WTC11 (cell line): ENCODE measurements around the gene TRIP13.

Experiments used
- CREB1 ChIP-seq: sonication (generic); formaldehyde crosslinking; IDR thresholded peaks from 2 replicates; pipeline ENCODE4 v1.8.0; 2023; ENCODE audit warnings: mild to moderate bottlenecking, missing genetic modification reagents
- CTCF ChIP-seq: fragments of 200-600 bp; IDR thresholded peaks from 2 replicates; pipeline ENCODE4 v1.8.0; 2022; ENCODE audit warnings: antibody characterized with exemption
- SOX15 ChIP-seq: fragments of 250-450 bp; sonication (Bioruptor Pico); IDR thresholded peaks from 2 replicates; pipeline ENCODE4 v1.9.0; 2021; ENCODE audit warnings: mild to moderate bottlenecking
- TP53 ChIP-seq: sonication (generic); formaldehyde crosslinking; IDR thresholded peaks from 2 replicates; pipeline ENCODE4 v1.8.1; 2023; ENCODE audit warnings: mild to moderate bottlenecking, missing genetic modification reagents
- ZNF121 ChIP-seq: sonication (generic); formaldehyde crosslinking; IDR thresholded peaks from 2 replicates; pipeline ENCODE4 v1.8.0; 2023; ENCODE audit warnings: missing genetic modification reagents
- ZNF232 ChIP-seq: sonication (generic); formaldehyde crosslinking; IDR thresholded peaks from 2 replicates; pipeline ENCODE4 v1.8.0; 2022; ENCODE audit warnings: mild to moderate bottlenecking, missing genetic modification reagents
- TF ChIP-seq, protein P1 (sequence below): sonication (generic); formaldehyde crosslinking; IDR thresholded peaks from 2 replicates; pipeline ENCODE4 v1.8.1; 2022; ENCODE audit warnings: low read depth, missing genetic modification reagents, borderline replicate concordance
- TF ChIP-seq, protein P2 (sequence below): sonication (generic); formaldehyde crosslinking; IDR thresholded peaks from 2 replicates; pipeline ENCODE4 v1.8.1; 2023; ENCODE audit warnings: mild to moderate bottlenecking, missing genetic modification reagents, moderate library complexity
- TF ChIP-seq, protein P3 (sequence below): sonication (generic); formaldehyde crosslinking; IDR thresholded peaks from 2 replicates; pipeline ENCODE4 v1.8.0; 2022; ENCODE audit warnings: mild to moderate bottlenecking, missing genetic modification reagents
- TF ChIP-seq, protein P4 (sequence below): sonication (generic); formaldehyde crosslinking; IDR thresholded peaks from 2 replicates; pipeline ENCODE4 v1.8.0; 2022; ENCODE audit warnings: mild to moderate bottlenecking, missing genetic modification reagents

DNA sequence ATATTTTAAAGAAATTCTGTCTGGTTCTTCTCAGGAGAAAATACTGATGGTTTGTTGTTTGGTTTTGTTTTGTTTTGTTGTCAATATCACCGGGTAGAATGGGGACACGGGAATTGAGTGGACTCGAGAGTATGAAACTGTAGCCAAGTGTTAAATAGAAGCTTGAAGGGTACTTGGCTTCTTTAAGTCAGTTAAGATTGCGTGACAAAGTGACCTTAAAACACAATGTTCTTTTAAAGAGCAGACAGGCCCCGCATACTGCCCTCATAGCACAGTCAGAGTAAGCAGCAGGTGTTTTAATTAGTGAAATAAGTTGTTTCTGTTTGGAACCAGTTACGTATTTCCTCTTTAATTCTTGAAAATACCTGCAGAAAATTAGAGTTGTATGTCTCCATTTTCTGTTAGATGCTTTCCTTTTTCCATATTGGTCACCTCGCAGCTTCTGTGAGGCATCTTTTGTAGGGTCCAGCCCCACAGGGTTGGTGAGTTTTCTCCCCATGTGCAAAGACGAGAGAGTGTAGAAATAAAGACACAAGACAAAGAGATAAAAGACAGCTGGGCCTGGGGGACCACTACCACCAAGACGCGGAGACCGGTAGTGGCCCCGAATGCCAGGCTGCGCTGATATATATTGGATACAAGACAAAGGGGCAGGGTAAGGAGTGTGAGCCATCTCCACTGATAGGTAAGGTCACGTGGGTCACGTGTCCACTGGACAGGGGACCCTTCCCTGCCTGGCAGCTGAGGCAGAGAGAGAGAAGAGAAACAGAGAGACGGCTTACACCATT lies 9.6 kb downstream of the TRIP13 start:
- no peak for TF ChIP-seq ZNF232 (CRISPR knock-in tag)
- TF ChIP-seq CTCF = no peak
- no peak for TF ChIP-seq ZNF121
- TF ChIP-seq, protein P1, sequence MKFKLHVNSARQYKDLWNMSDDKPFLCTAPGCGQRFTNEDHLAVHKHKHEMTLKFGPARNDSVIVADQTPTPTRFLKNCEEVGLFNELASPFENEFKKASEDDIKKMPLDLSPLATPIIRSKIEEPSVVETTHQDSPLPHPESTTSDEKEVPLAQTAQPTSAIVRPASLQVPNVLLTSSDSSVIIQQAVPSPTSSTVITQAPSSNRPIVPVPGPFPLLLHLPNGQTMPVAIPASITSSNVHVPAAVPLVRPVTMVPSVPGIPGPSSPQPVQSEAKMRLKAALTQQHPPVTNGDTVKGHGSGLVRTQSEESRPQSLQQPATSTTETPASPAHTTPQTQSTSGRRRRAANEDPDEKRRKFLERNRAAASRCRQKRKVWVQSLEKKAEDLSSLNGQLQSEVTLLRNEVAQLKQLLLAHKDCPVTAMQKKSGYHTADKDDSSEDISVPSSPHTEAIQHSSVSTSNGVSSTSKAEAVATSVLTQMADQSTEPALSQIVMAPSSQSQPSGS (CRISPR knock-in tag) = no peak
- TF ChIP-seq SOX15 (CRISPR knock-in tag) = no peak
- TF ChIP-seq TP53 (CRISPR knock-in tag) = no peak
- TF ChIP-seq, protein P2, sequence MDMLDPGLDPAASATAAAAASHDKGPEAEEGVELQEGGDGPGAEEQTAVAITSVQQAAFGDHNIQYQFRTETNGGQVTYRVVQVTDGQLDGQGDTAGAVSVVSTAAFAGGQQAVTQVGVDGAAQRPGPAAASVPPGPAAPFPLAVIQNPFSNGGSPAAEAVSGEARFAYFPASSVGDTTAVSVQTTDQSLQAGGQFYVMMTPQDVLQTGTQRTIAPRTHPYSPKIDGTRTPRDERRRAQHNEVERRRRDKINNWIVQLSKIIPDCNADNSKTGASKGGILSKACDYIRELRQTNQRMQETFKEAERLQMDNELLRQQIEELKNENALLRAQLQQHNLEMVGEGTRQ = no peak
- TF ChIP-seq CREB1 (CRISPR knock-in tag) = no peak
- TF ChIP-seq, protein P3, sequence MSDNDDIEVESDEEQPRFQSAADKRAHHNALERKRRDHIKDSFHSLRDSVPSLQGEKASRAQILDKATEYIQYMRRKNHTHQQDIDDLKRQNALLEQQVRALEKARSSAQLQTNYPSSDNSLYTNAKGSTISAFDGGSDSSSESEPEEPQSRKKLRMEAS = no peak
- TF ChIP-seq, protein P4, sequence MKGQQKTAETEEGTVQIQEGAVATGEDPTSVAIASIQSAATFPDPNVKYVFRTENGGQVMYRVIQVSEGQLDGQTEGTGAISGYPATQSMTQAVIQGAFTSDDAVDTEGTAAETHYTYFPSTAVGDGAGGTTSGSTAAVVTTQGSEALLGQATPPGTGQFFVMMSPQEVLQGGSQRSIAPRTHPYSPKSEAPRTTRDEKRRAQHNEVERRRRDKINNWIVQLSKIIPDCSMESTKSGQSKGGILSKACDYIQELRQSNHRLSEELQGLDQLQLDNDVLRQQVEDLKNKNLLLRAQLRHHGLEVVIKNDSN (CRISPR knock-in tag) = no peak
